Thymus (tissue), 11 donors: ENCODE data around the gene DLEC1. TPM values are rescaled to one million over a fixed set of nuclear protein-coding genes. Genes with fewer than 3 reads are reported as not detected.

Source experiments
- DNase-seq, 9 donors: peaks; one replicate each; pipeline ENCODE4 v3.0.0-alpha.2; 2013; ENCODE audit warnings: low spot score in 9 of 9, low read depth in 6 of 9, missing footprints in 1 of 9
- H3K27ac ChIP-seq, 2 donors: one replicate each; pipeline ENCODE4 v1.5.1; 2013; ENCODE audit warnings: control low read depth in 1 of 2, low read depth in 1 of 2, low read length in 1 of 2, mild to moderate bottlenecking in 1 of 2, moderate library complexity in 1 of 2
- H3K27me3 ChIP-seq, 2 donors: one replicate each; pipeline ENCODE4 v1.5.1; 2013; ENCODE audit warnings: low read length in 1 of 2; ENCODE audit not compliant: control insufficient read depth in 2 of 2, insufficient read depth in 1 of 2
- H3K36me3 ChIP-seq, 2 donors: one replicate each; pipeline ENCODE4 v1.5.1; 2013; ENCODE audit warnings: low read length in 1 of 2, mild to moderate bottlenecking in 1 of 2, moderate library complexity in 1 of 2; ENCODE audit not compliant: control insufficient read depth in 2 of 2, insufficient read depth in 2 of 2
- H3K4me1 ChIP-seq, 2 donors: one replicate each; pipeline ENCODE4 v1.5.1; 2013; ENCODE audit warnings: low read length in 2 of 2; ENCODE audit not compliant: control insufficient read depth in 2 of 2, insufficient read depth in 2 of 2
- H3K4me3 ChIP-seq, 2 donors: one replicate each; pipeline ENCODE4 v1.5.1; 2013; ENCODE audit warnings: low read length in 2 of 2, control low read depth in 1 of 2, mild to moderate bottlenecking in 1 of 2
- H3K9me3 ChIP-seq, 2 donors: one replicate each; pipeline ENCODE4 v1.5.1; 2013; ENCODE audit warnings: low read length in 1 of 2, mild to moderate bottlenecking in 1 of 2; ENCODE audit not compliant: control insufficient read depth in 2 of 2, insufficient read depth in 1 of 2
- WGBS: extraction: QIAGEN DNeasy Blood & Tissue Kit; methylation state at CpG from one replicate; pipeline ENCODE4 v1.1.7; 2013; 5-methylcytosine and 5-hydroxymethylcytosine counted together
- polyA plus RNA-seq: library from polyadenylated mRNA; stranded (reverse); fragments of 200-250 nt; gene quantifications from one replicate; pipeline ENCODE4 v1.2.3, GENCODE V29; 2013
- total RNA-seq: library from RNA; stranded (reverse); fragments of 120-200 nt; gene quantifications from one replicate; pipeline ENCODE4 v1.2.4, GENCODE V29; 2013
- donor health status: healthy.

DLEC1 gene
- total and polyA plus RNA-seq, 2 donors = 0.09 to 0.52 TPM

DNA sequence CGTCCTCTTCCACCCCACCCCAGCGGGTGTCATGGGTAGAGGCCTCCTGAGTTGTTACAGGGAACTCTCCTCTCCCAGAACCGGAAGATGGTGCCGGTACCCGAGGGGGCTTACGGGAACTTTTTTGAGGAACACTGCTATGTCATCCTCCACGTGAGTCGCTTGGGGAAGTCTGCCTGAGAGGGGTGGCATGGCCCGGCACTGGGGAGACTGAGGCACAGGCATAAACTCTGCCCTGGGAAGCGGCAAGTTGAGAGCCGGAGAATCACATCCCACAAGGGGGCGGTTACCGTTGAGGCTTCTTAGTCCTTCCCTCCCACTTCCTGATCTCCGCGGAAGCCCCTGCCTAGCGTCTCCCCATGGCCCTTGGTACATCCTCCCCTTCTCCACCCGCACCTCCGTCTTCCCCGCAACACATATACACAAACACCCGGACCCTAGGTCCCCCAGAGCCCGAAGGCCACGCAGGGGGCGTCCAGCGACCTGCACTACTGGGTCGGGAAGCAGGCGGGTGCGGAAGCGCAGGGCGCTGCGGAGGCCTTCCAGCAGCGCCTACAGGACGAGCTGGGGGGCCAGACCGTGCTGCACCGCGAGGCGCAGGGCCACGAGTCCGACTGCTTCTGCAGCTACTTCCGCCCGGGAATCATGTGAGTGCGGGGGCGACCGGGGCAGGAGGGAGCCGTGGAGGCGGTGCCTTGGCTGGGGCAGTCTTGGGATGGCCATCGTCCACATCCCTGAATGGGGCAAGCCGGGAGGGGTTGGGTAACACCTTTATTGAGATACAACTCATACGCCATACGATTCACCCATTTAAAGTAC, 45.0 kb upstream of the DLEC1 start:
- H3K36me3 ChIP-seq = peaks cover 17 to 19% of the 10 kb centered on the region in 2 donors
- peak overlapping the region; percentile 52 to 82 for H3K4me3 ChIP-seq
- peak overlapping the region; percentile 62 to 86 for H3K27ac ChIP-seq
- H3K9me3 ChIP-seq = peaks cover 0 to 3% of the 10 kb centered on the region in 2 donors
- H3K27me3 ChIP-seq = no peaks in the 10 kb centered on the region
- peaks cover 11 to 37% of the 10 kb centered on the region in 2 donors for H3K4me1 ChIP-seq
- WGBS = under 1% methylated on average over 49 of the region's 49 CpGs
- peak in 8 of 9 donors; percentile 37 to 81 (median 56) for DNase-seq

DNA sequence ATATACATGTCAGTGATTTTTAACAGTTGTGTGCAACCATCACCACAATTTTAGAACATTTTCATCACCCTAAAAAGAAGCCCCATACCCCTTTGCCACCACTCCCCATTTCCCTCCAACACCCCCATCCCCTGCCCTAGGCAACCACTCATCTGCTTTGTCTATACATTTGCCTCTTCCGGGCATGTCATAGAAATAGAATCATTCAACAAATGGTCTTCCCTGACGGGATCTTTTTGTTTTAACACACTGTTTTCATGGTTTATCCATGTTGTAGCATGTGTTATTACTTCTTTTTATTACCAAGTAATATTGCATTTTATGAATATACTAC, 44.4 kb upstream of the DLEC1 start:
- 13% methylated on average over 2 of the region's 2 CpGs for WGBS
- H3K4me3 ChIP-seq = peak overlapping the region; percentile 52 to 82
- H3K27me3 ChIP-seq = no peaks in the 10 kb centered on the region
- H3K36me3 ChIP-seq = peaks cover 19 to 22% of the 10 kb centered on the region in 2 donors
- H3K4me1 ChIP-seq = peaks cover 11 to 41% of the 10 kb centered on the region in 2 donors
- no peak for DNase-seq
- peaks cover 0 to 3% of the 10 kb centered on the region in 2 donors for H3K9me3 ChIP-seq
- H3K27ac ChIP-seq = peak overlapping the region; percentile 62 to 86

DNA sequence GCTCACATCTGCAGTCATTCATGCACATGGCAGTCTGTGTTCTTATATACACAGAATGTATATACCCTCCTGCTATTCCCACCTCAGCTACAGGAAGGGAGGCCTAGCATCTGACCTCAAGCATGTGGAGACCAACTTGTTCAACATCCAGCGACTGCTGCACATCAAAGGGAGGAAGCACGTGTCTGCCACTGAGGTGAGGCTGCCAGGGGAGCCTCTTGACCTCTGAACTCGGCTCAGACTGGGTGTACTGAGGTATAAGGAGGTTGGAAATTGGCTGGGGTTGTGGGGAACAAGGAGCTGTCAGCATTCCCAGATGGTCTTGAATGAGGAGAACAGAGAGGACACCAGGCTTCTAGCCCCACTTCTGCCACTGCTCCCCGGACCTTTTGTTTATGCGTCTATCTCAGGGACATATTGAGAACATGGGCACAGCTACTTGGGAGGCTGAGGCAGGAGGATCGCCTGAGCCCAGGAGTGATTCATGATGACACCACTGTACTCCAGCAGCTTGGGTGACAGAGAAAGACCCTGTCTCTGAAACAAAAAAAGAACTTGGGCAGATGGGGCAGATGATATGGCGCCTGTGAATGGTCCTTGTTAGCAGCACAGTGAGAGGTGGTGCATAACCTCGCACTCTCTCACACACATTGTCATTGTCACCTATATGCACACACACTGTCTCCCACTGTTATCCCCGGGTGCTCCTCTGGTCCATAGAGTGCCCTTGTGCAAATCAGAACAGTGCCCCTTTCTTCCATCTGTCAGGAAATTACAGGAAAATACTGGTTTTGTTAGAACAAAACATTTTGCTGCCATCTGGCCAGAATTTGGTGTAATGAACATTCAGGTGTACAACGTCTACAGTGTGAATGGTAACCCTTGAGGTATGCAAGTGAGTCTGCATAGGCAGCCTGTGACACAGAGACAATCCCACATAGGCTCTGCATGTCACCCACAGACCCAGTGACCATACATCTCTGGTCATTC, 43.1 kb upstream of the DLEC1 start:
- 88% methylated on average over 10 of the region's 10 CpGs for WGBS
- H3K36me3 ChIP-seq = peaks cover 29 to 32% of the 10 kb centered on the region in 2 donors
- H3K27ac ChIP-seq = peak overlapping the region in 1 of 2 donors; percentile 49
- peaks cover 0 to 3% of the 10 kb centered on the region in 2 donors for H3K9me3 ChIP-seq
- no peaks in the 10 kb centered on the region for H3K27me3 ChIP-seq
- peak in 4 of 9 donors; percentile 37 to 63 (median 43) for DNase-seq
- H3K4me1 ChIP-seq = peaks cover 11 to 41% of the 10 kb centered on the region in 2 donors
- H3K4me3 ChIP-seq = no peak overlapping the region

DNA sequence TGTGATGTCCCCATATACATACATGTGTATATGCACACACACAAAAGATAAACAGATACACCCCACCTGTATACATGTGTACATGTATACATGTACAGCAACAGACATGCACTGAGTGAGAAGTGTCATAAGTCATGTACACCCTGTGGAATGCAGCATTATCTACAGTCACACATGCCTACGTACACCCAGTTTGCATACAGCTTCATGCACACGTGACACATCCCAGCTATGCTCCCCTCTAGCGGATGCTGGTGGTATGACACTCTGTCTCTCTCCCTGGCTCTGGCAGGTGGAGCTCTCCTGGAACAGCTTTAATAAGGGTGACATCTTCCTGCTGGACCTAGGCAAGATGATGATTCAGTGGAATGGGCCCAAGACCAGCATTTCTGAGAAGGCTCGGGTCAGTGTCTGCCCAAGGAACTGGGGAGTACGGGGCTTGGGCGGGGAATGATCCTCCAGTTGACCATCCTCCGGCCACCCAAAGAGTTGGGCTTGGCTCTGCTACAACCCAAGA, 42.2 kb upstream of the DLEC1 start:
- Histone ChIP-seq H3K36me3 (peaks cover 38 to 41% of the 10 kb centered on the region in 2 donors), H3K4me1 (peaks cover 11 to 41% of the 10 kb centered on the region in 2 donors), H3K4me3 (no peak overlapping the region), H3K27ac (no peak overlapping the region), H3K27me3 (no peaks in the 10 kb centered on the region), H3K9me3 (peaks cover 0 to 3% of the 10 kb centered on the region in 2 donors)
- peak in 7 of 9 donors; percentile 67 to 90 (median 82) for DNase-seq
- WGBS = 58% methylated on average over 7 of the region's 7 CpGs

DNA sequence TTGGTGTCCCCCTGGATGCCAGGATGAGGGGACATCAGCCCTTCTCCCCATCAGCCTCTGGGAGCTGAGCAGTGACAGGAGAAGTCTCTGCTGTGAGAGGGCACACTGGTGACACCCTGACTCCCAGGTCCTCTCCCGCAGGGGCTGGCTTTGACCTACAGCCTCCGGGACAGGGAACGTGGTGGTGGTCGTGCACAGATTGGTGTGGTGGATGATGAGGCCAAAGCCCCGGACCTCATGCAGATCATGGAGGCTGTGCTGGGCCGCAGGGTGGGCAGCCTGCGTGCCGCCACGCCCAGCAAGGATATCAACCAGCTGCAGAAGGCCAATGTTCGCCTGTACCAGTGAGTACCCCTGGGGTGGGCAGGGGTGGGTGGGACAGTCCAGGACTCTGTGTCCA, 41.7 kb upstream of the DLEC1 start:
- no peaks in the 10 kb centered on the region for H3K27me3 ChIP-seq
- no peak for DNase-seq
- 92% methylated on average over 10 of the region's 10 CpGs for WGBS
- H3K27ac ChIP-seq = no peak overlapping the region
- H3K36me3 ChIP-seq = peaks cover 43 to 45% of the 10 kb centered on the region in 2 donors
- H3K4me3 ChIP-seq = no peak overlapping the region
- peaks cover 11 to 41% of the 10 kb centered on the region in 2 donors for H3K4me1 ChIP-seq
- peaks cover 0 to 3% of the 10 kb centered on the region in 2 donors for H3K9me3 ChIP-seq

DNA sequence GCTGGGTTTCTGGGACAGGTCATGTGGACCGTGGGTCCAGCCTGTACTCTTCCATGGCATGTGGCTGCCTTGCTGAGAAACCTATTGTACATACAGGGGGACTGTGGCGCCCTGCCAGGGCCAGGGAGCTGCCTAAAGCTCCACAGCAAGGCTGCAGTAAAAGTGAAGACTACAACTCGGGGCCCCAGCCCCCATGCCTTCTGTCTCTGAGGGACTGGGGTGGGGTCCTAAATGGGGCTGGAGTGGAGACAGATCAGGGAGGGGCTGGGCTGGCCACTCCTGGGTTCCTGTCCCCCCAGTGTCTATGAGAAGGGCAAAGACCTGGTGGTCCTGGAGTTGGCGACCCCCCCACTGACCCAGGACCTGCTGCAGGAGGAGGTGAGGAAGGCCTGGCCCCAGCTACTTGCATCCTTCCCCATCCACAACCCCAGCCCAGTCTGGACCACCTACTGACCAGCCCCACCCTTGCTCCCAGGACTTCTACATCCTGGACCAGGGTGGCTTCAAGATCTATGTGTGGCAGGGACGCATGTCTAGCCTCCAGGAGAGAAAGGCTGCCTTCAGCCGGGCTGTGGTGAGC, 41.1 kb upstream of the DLEC1 start:
- 97% methylated on average over 6 of the region's 6 CpGs for WGBS
- Histone ChIP-seq H3K27ac (peak overlapping the region in 1 of 2 donors; percentile 86), H3K27me3 (no peaks in the 10 kb centered on the region), H3K9me3 (peaks cover 0 to 3% of the 10 kb centered on the region in 2 donors), H3K4me3 (no peak overlapping the region), H3K4me1 (peaks cover 11 to 41% of the 10 kb centered on the region in 2 donors), H3K36me3 (peaks cover 48 to 51% of the 10 kb centered on the region in 2 donors)
- DNase-seq = no peak

DNA sequence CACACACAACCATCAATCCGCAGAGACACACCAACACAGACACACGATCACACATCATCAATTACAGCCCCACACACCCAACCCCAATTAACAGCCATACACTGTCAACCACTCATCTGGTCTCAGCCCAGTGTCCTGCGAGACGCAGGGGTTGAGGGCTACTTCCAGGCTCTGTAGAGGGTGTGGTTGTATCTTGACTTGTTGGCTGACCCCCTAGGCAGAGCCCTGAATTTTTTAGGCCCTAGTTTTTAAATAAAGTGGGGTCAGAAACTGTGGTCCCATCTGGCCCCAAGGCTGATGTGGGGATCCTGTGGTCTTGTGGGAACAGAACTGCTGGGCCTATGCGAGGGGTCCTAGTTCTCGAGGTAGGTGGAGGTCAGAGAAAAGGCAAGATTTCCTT, 39.2 kb upstream of the DLEC1 start:
- 98% methylated on average over 6 of the region's 6 CpGs for WGBS
- Histone ChIP-seq H3K36me3 (peaks cover 53 to 59% of the 10 kb centered on the region in 2 donors), H3K27me3 (no peaks in the 10 kb centered on the region), H3K27ac (no peak overlapping the region), H3K9me3 (peaks cover 0 to 3% of the 10 kb centered on the region in 2 donors), H3K4me3 (no peak overlapping the region), H3K4me1 (peaks cover 9 to 34% of the 10 kb centered on the region in 2 donors)
- DNase-seq = no peak

DNA sequence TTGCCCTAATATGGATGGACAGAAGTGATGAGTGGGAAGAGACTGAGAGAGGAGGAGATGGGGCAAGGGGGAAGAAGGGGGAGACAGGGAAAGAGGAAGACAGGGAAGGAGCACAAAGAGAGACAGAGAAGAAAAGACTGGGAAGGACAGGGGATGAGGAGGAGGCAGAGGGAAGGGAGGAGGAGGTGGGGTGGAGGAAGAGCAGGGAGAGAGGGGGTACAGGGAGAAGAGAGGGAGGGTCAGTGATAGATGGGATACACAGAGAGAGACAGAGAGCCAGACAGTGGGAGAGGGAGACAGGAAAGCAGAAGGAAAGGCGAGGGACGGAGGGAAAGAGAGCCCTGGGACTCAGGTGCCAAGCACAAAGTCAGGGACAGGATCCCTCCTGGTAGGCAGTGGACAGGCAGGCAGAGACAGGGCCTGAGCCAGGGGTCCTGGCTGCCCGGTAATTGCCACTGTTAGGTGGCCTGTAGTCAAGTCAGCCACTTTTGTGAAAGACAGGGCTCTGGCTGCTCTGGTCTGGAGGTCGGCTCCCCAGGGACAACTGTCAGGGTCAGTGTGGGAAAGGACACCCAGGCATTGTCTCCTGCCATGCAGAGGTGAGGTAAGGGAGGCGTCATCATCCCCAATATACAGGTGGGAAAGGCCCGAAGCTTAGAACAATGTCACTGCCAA, 38.6 kb upstream of the DLEC1 start:
- peaks cover 6 to 31% of the 10 kb centered on the region in 2 donors for H3K4me1 ChIP-seq
- H3K9me3 ChIP-seq = peaks cover 0 to 3% of the 10 kb centered on the region in 2 donors
- H3K4me3 ChIP-seq = no peak overlapping the region
- H3K27me3 ChIP-seq = no peaks in the 10 kb centered on the region
- DNase-seq = no peak
- WGBS = 96% methylated on average over 6 of the region's 6 CpGs
- peaks cover 57 to 64% of the 10 kb centered on the region in 2 donors for H3K36me3 ChIP-seq
- H3K27ac ChIP-seq = no peak overlapping the region
